Panc1 (cell line): Measurements from ENCODE around the gene ENO4.

Experiments
- CTCF ChIP-seq: fragments of 450-650 bp; IDR thresholded peaks from 2 replicates; pipeline ENCODE4 v1.5.1; 2017; ENCODE audit warnings: mild to moderate bottlenecking
- POLR2AphosphoS5 ChIP-seq: IDR thresholded peaks from 2 replicates; pipeline ENCODE4 v1.6.1; 2012; ENCODE audit warnings: mild to moderate bottlenecking, low read depth, low read length, moderate library complexity
- REST ChIP-seq, 2 experiments: IDR thresholded peaks; 2 replicates each; pipeline ENCODE4 v1.6.1; 2011 to 2012; ENCODE audit warnings: low read depth in 2 of 2, control low read depth in 1 of 2, low read length in 1 of 2, mild to moderate bottlenecking in 1 of 2, moderate library complexity in 1 of 2; ENCODE audit not compliant: insufficient read depth in 1 of 2
- SIN3A ChIP-seq: IDR thresholded peaks from 2 replicates; pipeline ENCODE4 v1.6.1; 2012; ENCODE audit warnings: low read depth, mild to moderate bottlenecking, low read length, moderate library complexity, borderline replicate concordance; ENCODE audit not compliant: insufficient read depth
- TCF7L2 ChIP-seq: IDR thresholded peaks from 2 replicates; pipeline ENCODE4 v1.6.1; 2011; ENCODE audit warnings: mild to moderate bottlenecking, low read depth, low read length, inconsistent platforms

GRCh38 chr10:116893686-116894037 is 44.4 kb downstream of the ENO4 start:
- TF ChIP-seq CTCF (no peak), POLR2AphosphoS5 (no peak), REST (IDR thresholded peaks at IDR 0.05; ENCODE audit: insufficient read depth in 1 of 2, low read depth in 2 of 2, low read length in 1 of 2) (no peak), TCF7L2 (no peak), SIN3A (no peak)
